GM10248 (cell line): ENCODE measurements around the gene NNT.
"Not testable (repeated sequence)": the region's sequence is repeated elsewhere in the genome, so short reads cannot be mapped to it uniquely, and the experiment has no call there.

ENCODE experiments used
- CTCF ChIA-PET: fragments of 300-600 bp; sonication (Branson Sonifier 250); formaldehyde crosslinking; extraction: SDS; loops from one replicate; lab custom pipeline; 2021; ENCODE audit warnings: antibody characterized with exemption; lab: Yijun Ruan, JAX
- POLR2A ChIA-PET: fragments of 350-650 bp; sonication (Branson Sonifier 250); formaldehyde crosslinking; extraction: SDS; loops from one replicate; lab custom pipeline; 2020; ENCODE audit warnings: antibody characterized with exemption; lab: Yijun Ruan, JAX
- DNase-seq: peaks from one replicate; pipeline ENCODE4 v3.0.0; 2012; ENCODE audit errors: extremely low spot score
- CTCF ChIP-seq: IDR thresholded peaks from 2 replicates; pipeline ENCODE4 v1.5.1; 2012; ENCODE audit warnings: mild to moderate bottlenecking, low read depth; ENCODE audit errors: extremely low read depth, missing control alignments, control extremely low read depth

Gene NNT

DNA sequence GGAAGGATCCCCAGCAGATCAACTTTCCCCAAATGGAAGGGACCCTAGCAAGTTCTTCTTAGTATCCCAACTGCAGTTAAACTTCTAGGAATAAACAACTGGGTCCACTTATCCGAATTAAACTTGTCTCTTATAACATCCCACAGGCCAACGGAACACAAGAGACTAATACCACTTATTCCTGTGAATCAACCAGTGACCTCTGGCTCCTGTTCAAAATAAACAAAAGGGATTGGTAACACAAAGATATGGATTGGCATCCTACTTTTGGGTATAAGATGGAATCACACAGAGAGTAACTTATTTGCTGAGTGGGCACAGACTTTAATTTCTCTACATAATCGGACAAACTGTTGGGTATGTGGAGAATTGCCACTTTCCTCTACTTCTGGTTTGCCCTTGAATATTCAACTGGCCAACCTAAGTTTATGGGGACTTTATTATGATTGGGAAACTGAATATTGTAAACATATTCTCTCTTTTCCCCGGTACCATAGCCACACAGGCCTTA is 33.7 kb upstream of the NNT start:
- DNase-seq, result no peak
- TF ChIP-seq CTCF, result no peak
- ChIA-PET POLR2A (no interaction called here), CTCF (interaction anchor here (1.5 kb wide), 1 partner anchor 62 kb away, joined by 3 read pairs; no protein-coding TSS in a partner anchor)

- POLR2A ChIA-PET, result no interaction called here
- CTCF ChIA-PET, result interaction anchor here (1.1 to 1.5 kb wide), 2 partner anchors 17 to 26 kb away, joined by 3 read pairs; no protein-coding TSS in a partner anchor
- TF ChIP-seq CTCF, result no peak
- DNase-seq, result no peak
Observed at GRCh38 chr5:43570450-43571158, 32.4 kb upstream of the NNT start.

DNA sequence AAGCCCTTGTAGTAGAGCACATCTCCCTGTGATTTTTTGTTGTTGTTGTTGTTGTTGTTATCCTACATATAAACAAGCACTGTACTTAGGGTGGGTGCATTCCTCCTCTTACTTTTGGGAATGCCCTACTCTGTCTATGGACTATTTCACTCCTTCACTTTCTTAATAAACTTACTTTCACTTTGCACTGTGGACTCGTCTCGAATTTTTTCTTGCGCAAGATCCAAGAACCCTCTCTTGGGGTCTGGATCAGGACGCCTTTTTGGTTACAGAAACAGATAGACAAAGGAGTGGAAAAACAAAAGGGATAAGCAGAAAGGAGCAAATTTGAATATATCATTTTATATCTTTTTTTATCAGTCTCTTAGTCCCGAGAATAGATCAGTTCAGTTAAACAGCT is 31.7 kb upstream of the NNT start:
- TF ChIP-seq CTCF, result no peak
- ChIA-PET CTCF (interaction anchor here (1.5 kb wide), 1 partner anchor 17 kb away, joined by 3 read pairs; no protein-coding TSS in a partner anchor), POLR2A (no interaction called here)
- DNase-seq, result no peak

DNA sequence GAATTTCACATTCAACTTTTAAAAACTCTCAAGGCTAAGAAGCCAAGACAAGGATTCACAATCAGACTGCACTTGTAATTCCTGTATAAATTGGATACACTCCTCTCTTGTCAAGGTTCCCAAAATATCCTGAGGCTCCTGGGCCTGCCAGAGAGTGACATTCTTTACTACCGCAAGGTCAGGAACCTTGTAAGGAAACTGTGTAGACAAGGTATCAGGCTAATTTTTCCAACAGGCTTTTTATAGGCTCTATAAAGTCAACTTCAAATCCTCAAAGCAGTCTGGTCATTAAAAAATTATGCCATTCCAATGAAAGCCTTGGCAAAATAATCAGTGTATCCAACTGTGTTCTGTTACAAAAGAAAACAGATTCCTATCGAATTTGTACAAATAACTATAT is 30.6 kb upstream of the NNT start:
- CTCF ChIA-PET, result no interaction called here
- DNase-seq, result no peak
- POLR2A ChIA-PET, result no interaction called here
- TF ChIP-seq CTCF, result no peak

GRCh38 chr5:43573058-43573457 is 29.9 kb upstream of the NNT start:
- ChIA-PET POLR2A (no interaction called here), CTCF (interaction anchor here (1.5 kb wide), 1 partner anchor 27 kb away, joined by 3 read pairs; no protein-coding TSS in a partner anchor)
- no peak for TF ChIP-seq CTCF
- no peak for DNase-seq

GRCh38 chr5:43580402-43581210 is 22.4 kb upstream of the NNT start:
- CTCF ChIA-PET, result interaction anchor here (1.1 to 1.4 kb wide), 2 partner anchors 9 to 50 kb away, joined by 3 to 4 read pairs; no protein-coding TSS in a partner anchor
- POLR2A ChIA-PET, DNase-seq: not testable (repeated sequence)
